Left colon (tissue), 2 donors: ENCODE results near the gene CENPX. TPM values are rescaled to one million over a fixed set of nuclear protein-coding genes. Genes with fewer than 3 reads are reported as not detected.
A peak's percentile ranks its signal among the peaks of the same experiment; 100 is the strongest.

Experiments used
- ATAC-seq: fragments of 200-7000 bp; cut with Tn5 transposase; one replicate; pipeline ENCODE4 v1.9.1; 2020; ENCODE audit warnings: mild to moderate bottlenecking, moderate library complexity
- DNase-seq, 2 donors: peaks; one replicate each; pipeline ENCODE4 v3.0.0-alpha.2; 2020
- intact Hi-C, 2 donors: fragments of 100-400 bp; cut with DNase I in 1 of 2; cut with micrococcal nuclease in 1 of 2; formaldehyde crosslinking; loops; one replicate each; pipeline versions ENCODE4 v1.11.2 to v1.14.0; 2022; cut with DNase I, micrococcal nuclease
- long read RNA-seq: library from polyadenylated mRNA; unstranded; transcript quantifications from one replicate; pipeline ENCODE4 v2.0.0, GENCODE V29; 2021
- total RNA-seq, 2 donors: library from RNA; stranded (reverse); fragmentation: NEBNext Ultra II Directional; extraction: Animal tissue kit (Norgen Biotek cat#: 25700); gene quantifications; one replicate each; pipeline ENCODE4 v1.2.1, GENCODE V29; 2021
- donor health status: DM: no; HTN: no; CAD: no.
- donor health status: DM: yes; HTN: yes; CAD: no.

CENPX gene
- total RNA-seq: 100 to 1,000 TPM in 1 of 2 donors, 10 to 100 TPM in 1; 83.3 to 127 TPM
- long read RNA-seq, transcript CENPX-201 (4 exons, 751 nt): minor isoform, 55 of 188 reads
- long read RNA-seq, transcript CENPX-210 (5 exons, 730 nt): minor isoform, 10 of 188 reads
- long read RNA-seq, transcript CENPX-202 (5 exons, 805 nt): major isoform, 95 of 188 reads
- long read RNA-seq, partial matches to known transcripts: 7 of 188 reads
- long read RNA-seq, other reads (novel, unspliced or antisense): 7 of 188 reads

DNA sequence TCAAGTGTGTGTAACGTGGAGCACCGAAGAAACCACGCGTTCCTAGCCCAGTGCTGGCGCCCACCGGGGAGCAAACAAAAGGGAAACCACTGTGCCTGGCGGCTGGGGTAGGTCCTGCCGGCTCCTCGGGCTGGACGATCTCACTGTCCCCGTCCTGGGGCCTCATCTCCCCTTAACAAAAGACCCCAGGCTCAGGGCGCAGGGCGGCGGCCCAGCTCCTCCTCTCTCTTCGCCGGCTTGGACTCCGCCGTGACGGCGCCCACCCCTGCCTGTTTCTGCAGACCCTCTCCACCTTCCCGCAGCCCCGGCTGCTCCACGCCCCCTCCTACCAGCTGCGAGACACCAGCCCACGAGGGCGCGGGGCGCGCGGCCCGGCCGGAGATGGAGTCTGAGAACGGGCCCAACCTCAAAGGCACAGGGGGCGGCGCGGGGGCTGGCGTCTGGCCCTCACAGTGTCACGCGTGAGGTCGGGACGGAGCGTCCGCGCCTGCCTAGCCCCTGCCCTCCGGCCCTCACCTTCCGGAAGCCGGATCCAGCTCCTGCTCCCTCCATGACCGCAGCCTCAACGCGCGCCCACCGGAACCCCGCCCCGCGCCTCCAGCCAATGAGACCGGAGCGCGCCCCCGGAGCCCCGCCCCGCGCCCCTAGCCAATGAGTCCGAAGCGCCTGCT lies at the start of gene CENPX:
Gene CENPX (minus strand): TSS at position 569 of the 671 bp plus-strand sequence. CDS start 17 bp downstream, at position 552.
- intact Hi-C loops: no loop called here
- ATAC-seq: no peak
- DNase-seq: no peak

DNA sequence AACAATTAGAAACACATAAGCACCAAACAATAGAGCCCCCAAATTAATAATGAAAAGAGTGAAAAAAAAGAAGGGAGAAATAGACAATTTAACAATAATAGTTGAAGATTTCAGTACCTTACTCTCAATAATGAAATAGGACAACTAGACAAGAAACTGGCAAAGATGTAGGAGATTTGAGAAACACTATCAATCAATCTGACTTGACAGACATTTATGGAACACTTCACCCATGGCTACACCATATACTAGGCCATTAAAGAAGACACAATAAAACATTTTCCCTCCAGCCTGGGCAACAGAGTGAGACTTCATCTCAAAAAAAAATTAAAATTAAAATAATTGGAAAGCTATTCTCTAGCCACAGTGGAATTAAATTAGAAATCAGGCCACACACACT lies 47.9 kb upstream of the CENPX start:
- ATAC-seq (no peak), DNase-seq (no peak)
- intact Hi-C loops: no loop called here

DNA sequence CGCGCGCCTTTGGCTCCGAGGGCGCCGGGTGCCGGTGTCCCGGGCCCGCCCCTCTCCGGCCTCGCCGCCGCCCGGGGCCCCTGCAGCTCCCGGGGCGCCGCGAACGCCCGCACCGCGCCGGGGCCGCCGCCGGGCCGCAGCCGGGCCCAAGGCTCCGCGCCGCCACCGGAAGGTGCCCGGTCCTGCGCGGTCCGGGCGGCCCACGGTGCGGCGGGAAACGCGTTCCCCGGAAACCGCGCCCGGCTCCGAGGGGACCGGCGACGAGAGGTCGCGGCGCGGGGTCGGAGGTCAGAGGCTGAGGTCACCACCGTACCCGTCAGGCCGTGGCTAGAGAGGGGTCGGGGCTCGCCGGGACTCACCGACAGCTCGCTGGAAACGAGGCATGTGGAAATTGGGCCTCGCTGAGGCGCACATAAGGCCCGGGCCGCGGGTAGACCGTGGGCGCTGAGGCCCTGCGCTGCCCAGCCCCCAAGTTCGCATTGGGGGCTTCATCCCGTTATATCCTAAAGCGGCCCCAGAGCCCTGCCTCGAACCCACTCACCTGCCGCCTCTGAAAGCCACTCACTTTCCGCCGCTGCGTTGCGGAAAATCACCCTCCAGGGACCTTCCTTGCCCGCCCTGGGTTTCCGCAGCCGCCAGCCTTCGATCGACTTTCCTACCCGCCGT lies 43.1 kb upstream of the CENPX start, which contains the start of gene DUS1L:
Gene DUS1L (minus strand): TSS at position 167 of the 666 bp plus-strand sequence. CDS start 745 bp downstream, outside the sequence.
- DNase-seq (peak in 1 of 2 donors; percentile 67), ATAC-seq (peak; percentile 69)
- intact Hi-C loops: no loop called here

DNA sequence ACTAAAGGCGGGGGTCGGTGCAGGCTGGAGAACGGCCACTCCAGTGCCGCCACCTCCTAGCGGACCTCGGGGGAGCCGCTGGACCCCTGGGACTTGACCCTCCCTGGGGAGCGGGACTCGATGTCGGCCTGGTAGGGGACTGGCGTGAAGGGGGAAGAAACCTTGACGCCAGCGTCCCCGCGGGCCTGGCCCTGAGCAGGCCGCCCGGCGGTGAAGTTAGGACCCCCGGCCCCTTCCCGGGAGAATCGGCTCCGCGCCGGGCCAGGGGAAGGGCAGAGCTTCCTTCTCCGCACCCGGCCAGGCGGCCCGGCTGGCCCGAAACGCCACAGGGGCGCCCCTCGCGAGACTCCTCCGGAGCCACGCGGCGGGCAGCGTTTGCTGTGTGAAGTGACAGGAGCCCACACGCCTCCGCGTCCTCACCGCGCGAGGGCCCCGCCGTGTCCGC lies 42.5 kb upstream of the CENPX start:
- peak; percentile 33 for ATAC-seq
- peak in 1 of 2 donors; percentile 32 for DNase-seq

DNA sequence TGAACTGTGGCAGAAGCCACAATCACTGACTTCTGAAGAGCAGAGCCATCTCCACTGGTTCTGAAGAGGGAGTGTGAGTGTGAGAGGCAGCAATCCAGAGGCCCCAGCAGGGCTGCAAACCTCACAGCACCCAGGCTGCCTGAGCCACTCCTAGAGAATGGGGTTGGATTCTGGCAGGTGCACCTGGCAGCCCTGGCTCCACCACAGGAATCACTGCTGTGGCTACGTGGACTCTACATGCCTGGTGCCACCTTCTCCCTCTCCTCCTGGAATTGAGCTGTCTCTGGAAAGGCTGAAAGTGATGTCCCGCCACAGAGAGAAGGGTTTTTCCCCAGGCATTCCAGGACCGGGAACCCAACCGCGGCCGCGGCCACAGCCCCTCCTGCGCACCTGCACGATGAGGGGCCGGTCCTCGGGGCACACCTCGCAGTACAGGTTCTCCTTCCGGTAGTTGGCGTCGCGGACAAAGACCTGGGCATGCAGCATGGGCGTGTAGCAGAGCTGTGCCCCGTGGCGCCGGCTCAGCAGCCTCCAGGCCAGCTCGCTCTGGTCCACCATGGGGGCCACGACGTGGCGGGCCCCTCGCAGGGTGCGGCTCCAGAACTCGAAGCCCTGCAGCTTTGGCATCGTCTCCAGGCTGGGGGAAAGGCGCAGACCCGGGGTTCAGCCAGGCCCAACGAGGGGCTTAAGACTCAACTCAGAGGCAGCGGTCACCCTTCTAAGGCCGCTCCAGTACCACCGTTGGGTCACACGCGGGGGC lies 41.9 kb upstream of the CENPX start:
- intact Hi-C loops: no loop called here
- DNase-seq (peak; percentile 52 to 68), ATAC-seq (peak; percentile 83)

More for the DNA sequence above, 42.5 kb upstream of the CENPX start:
- intact Hi-C loops: no loop called here

DNA sequence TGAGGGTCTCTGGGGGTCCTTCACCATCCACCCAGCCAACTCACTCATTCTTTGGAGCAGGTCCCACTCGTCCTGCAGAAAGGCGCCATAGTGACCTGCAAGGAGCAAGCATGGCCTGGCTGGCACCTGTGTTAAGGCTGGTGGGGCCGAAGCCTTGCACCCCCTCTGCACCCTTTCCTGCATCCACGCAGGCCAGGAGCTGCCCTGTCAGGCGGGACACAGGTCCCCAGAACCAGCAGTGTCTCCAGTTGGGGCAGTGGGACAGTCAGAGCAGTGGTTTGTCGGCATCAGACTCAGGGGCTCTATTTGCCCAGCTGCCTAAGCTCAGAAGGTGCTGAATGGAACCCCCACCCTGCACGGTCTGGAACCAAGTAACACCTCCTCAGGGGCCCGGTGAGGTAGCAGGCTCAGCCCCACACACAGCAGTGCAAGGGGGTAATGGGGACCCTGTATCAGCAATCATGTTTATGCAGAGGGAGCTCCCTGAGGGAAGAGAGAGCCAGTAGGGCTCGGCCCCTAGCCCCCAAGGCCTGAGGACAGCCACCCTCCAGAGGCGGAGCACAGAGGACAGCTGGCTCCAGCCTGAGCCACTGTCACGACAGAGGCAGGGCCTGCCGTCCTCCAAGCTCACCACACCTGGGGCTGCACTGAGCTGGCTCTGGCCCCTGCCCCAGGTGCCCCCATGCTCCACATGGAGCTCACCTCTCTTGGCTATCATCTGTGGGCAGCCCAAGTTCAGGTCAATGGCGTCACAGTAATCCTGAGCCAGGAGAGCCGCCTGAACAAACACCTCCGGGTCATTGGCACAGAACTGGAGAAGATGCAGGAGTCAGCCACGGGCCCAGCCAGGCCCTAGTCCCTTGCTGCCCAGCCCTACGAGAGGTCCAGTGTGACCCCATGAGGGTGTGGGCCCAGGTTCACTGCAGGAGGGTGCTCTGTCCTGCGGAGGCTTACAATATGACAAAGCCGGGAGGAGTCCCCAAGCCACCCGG lies 41.0 kb upstream of the CENPX start:
- no peak for ATAC-seq
- DNase-seq: no peak
- intact Hi-C loops: no loop called here

DNA sequence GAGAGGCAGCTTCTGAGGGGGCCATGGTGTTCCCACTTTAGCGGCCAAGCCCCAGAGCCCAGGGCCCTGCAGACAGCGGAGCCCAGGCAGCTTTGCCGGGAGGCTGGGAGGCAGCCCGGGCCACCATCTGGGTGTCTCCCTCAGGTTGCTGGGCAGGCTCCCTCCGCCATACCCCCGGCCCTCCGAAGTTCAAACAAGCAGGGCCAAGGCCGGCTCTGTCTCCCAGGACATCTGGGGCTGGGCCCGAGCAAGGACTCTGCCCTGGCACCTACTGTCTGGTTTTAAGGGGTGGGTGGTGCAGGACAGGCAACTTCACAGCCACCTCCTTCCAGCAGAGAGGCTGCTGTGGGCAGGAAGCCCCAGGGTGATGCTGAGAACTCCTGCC lies 40.3 kb upstream of the CENPX start:
- no peak for ATAC-seq
- intact Hi-C loops: no loop called here
- no peak for DNase-seq

DNA sequence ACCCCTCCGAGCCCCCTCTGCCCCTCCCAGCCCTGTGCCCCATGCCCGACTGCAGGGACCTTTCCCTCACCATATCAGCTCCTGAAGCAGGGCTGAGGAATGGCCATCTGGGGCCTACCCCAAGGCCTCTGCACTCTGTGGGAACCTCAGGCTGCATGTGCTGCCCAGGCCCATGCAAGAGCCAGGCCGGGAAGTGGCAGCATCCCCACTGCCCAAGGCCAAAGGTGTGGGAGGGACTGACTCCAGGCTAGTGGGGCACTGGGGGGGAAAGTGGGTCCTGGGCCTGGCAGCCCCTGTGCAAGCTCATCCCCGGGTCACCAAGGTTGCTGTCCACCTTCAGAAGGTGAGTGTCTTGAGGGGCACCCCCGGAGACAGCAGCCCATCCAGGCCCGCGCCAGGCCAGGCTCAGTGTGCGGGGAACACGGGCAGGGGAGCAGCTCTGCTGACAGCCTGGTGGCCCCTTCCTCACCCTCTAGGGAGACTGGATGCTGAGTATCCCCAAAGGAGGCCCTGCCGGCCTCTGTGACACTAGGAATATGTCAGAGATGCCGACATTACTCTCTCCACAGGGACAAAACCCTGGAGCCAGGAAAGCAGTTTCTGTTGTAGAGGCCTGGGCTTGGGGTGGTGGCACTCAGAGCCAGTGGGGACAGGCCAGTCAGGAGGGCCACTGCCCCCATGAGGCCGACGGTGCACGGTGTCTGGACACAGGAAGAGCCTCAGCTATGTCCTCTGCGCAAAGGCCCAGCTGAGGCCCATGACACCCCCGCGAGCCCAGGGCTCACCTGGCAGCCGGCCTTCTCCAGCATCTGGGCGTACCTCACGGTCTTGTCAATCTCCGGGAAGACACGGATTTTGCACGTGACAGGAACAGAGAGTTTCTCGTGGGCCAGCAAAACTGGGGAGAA lies 39.7 kb upstream of the CENPX start:
- intact Hi-C loops: no loop called here
- ATAC-seq: no peak
- no peak for DNase-seq

DNA sequence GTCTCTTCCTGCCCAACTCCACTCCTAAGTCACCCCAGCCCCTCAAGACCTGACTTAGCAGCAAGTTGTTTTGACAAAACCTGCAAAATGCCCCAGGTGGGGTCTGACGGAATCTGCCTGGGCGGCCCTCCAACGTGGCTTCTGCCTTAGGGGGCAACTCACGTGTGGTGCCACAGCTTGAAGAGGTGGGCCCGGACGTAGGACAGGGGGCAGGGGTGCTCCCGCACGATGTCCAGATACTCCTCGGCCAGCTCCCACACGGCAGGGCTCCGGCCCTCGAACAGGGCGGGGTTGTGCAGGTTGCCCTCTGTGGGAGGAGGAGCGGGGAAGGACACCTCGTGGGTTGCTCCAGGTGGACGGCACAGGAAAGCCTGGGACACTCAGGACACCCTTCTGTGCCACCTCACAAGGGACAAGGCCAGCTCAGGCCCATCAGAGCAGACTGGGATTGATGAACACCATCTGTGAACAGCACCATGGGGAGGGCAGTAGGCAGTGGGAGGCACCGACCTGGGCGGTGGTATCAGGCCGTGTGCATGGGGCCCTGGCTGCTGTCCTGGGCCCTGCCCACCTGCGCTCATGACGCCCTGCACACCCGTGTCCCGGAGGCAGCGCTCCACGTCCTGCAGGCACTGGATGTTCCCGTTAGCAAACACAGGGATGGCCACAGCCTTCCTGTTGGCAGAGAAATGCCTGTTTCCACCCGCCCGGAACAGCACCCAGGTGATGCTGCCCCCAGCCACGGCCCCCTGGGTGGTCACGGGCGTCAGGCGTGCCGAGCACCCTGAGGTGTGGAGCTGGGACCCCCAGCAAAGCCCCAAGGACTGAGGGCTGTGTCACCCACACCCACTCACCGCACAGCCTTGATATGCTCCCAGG lies 38.6 kb upstream of the CENPX start:
- intact Hi-C loops: no loop called here
- DNase-seq: no peak

DNA sequence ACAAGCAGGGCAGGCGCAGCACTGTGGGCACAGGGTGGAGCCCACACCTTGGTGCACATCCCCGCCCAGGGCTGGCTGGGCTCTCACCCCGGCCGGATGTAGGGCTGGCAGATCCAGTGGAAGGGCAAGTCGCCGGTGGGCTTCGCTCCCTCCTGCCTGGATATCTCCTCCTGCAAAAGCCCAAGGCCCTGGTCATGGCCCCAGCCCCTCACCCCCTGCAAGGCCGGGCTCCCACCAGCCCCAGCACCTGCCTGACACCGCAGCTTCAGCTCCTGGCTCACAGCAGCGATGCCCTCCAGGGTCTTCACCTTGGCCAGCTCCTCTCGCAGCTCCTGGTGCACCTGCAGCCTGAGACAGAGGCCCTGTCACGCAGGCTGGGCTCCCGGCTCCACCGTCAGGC lies 37.9 kb upstream of the CENPX start:
- no peak for DNase-seq
- no peak for ATAC-seq
- intact Hi-C loops: no loop called here

More for the DNA sequence above, 38.6 kb upstream of the CENPX start:
- ATAC-seq: no peak

DNA sequence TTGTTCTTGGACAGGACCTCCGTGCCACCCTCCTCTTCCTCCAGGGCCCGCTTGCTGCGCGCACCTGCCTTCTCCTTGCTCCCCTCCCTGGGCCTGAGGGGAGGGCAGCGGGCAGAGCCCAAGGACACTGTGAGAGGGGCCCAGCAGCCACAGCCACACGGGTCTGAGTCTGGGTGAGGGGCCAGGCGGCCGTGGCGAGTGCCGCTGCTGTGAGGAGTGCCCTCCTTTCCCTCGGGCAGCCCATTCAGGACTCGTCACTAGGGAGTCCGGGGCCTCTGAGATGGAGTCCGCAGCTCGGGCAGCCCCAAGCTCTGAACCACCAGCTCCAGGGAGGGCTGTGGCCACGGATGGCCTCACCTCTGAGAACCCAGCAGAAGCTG lies 37.3 kb upstream of the CENPX start:
- no peak for ATAC-seq
- no peak for DNase-seq
- intact Hi-C loops: no loop called here

DNA sequence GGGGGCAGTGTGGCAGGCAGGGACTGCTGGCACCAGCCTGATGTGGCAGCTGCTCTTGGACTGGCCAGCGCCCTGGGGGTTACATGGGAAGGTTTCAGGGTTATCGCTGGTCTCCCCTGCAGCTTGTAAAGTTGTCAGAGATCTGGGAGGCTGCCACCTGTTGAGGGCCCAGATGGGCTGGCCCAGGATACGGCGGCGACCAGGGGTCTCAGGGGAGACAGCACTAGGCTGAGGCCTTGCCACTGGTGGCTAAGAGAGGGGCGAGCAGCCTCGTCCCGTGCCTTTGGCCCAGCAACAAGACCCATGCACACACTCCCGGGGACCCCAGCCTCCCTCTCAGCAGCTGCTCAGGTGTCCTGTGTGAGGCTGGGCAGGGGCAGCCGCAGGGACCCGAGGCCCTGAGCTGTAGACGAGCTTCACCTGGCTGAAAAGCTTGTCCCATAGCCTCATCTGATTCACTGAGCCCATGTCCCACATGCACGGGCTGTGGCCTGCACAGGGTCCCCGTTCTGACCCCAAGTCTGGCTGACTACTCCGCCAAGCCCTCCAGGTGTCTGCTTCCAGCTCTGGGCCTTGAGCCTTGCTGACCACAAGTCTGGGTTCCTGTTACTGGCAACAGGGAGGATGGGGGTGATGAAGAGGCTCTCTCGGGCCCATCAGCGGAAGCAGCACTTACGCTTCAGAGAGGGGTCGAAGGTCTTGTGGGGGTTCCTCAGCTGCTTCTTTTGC lies 36.8 kb upstream of the CENPX start:
- intact Hi-C loops: no loop called here
- no peak for ATAC-seq
- DNase-seq: no peak

DNA sequence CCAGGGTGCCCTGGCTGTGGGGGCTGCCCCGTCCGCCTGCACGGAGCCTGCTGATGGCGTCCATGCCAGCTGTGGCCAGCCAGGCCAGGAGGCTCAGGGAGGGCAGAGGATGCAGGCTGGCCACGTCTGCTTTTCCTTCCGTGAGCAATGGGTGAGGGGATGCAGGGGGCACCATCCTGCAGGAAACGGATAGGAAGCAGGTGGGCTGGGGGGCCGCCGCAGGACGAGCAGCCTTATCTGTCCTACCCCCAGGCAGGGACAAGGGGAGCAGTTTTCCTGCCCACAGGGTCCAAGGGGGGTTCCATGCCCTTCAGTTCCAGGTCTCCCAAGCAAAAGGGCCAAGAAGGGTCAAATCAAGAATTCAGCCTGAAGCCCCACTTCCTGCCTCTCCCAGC lies 36.2 kb upstream of the CENPX start:
- DNase-seq: no peak
- ATAC-seq: no peak
- intact Hi-C loops: no loop called here

DNA sequence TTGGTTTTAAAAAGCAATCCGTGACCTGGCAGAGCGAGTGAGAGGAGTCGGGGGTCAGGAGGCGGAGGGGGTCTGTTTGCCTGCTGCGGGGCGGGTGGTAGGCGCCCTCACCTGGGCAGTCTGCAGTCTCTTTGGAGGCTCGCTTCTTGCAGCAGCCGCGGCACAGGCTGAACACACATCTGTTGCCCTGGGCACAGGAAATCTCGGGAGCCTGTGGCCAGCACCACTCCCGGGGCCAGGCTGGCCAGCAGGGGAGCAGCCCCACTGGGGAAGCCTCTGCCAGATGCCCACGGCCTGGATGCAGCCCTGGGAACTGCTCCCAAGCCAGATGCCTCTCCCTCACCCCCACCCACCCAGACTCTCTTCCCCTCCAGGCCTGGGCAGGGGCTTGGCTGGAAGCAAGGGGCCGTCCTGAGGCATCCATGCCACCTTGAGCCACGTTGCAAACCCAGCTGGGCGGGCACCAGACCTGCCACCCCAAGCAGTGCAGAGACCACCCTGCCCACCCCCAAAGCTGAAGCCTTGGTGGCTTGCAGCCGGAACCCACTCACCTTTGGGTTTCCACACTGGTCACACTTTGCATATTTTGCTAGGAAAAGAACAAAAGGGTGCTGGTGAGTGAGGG lies 35.7 kb upstream of the CENPX start:
- ATAC-seq (no peak), DNase-seq (no peak)
- intact Hi-C loops: no loop called here
